Effector memory CD4-positive, alpha-beta T cell (primary cell): ENCODE measurements around the gene ARL15.
"Not testable (repeated sequence)": the region's sequence is repeated elsewhere in the genome, so short reads cannot be mapped to it uniquely, and the experiment has no call there.

Experiments used
- DNase-seq, 3 donors: peaks; one replicate each; pipeline ENCODE4 v3.0.0-alpha.2; 2020
- H3K27ac ChIP-seq: 2 replicates; pipeline ENCODE4 v1.7.0; 2013; ENCODE audit warnings: mild to moderate bottlenecking, low read length, moderate library complexity; ENCODE audit not compliant: insufficient read depth, poor library complexity, severe bottlenecking
- H3K27me3 ChIP-seq: replicated peaks from 2 replicates; pipeline ENCODE4 v1.7.0; 2013; ENCODE audit warnings: mild to moderate bottlenecking, low read length; ENCODE audit not compliant: insufficient read depth, control insufficient read depth, poor library complexity, severe bottlenecking
- H3K36me3 ChIP-seq: 2 replicates; pipeline ENCODE4 v1.7.0; 2013; ENCODE audit warnings: mild to moderate bottlenecking, low read length, moderate library complexity; ENCODE audit not compliant: control insufficient read depth, insufficient read depth
- H3K4me1 ChIP-seq: 2 replicates; pipeline ENCODE4 v1.7.0; 2013; ENCODE audit warnings: low read length, mild to moderate bottlenecking; ENCODE audit not compliant: control insufficient read depth, insufficient read depth, poor library complexity, severe bottlenecking
- H3K4me3 ChIP-seq: 2 replicates; pipeline ENCODE4 v1.7.0; 2013; ENCODE audit warnings: low read length, low read depth, mild to moderate bottlenecking; ENCODE audit not compliant: insufficient read depth, poor library complexity, severe bottlenecking
- H3K9me3 ChIP-seq: 2 replicates; pipeline ENCODE4 v1.7.0; 2013; ENCODE audit warnings: mild to moderate bottlenecking, low read length, moderate library complexity; ENCODE audit not compliant: control insufficient read depth

ARL15 gene

GRCh38 chr5:53994148-53994547 is 316.2 kb downstream of the ARL15 start:
- no peak overlapping the region for H3K27ac ChIP-seq
- no peaks in the 10 kb centered on the region for H3K36me3 ChIP-seq
- DNase-seq, result no peak
- H3K9me3 ChIP-seq, result no peaks in the 10 kb centered on the region
- H3K4me1 ChIP-seq, result no peaks in the 10 kb centered on the region
- H3K4me3 ChIP-seq, result no peak overlapping the region
- H3K27me3 ChIP-seq, result no peaks in the 10 kb centered on the region

GRCh38 chr5:53991942-53992341 is 318.4 kb downstream of the ARL15 start:
- DNase-seq, result no peak
- H3K4me3 ChIP-seq, result no peak overlapping the region
- H3K27ac ChIP-seq, result no peak overlapping the region
- H3K4me1 ChIP-seq, result no peaks in the 10 kb centered on the region
- no peaks in the 10 kb centered on the region for H3K36me3 ChIP-seq
- no peaks in the 10 kb centered on the region for H3K27me3 ChIP-seq
- H3K9me3 ChIP-seq, result no peaks in the 10 kb centered on the region

- DNase-seq, result no peak
- no peak overlapping the region for H3K4me3 ChIP-seq
Measured at GRCh38 chr5:53987101-53987500, 323.3 kb downstream of the ARL15 start.

GRCh38 chr5:53985796-53986195 is 324.6 kb downstream of the ARL15 start:
- no peak overlapping the region for H3K27ac ChIP-seq
- H3K4me1 ChIP-seq, result no peaks in the 10 kb centered on the region
- no peak for DNase-seq
- H3K36me3 ChIP-seq, result no peaks in the 10 kb centered on the region
- no peak overlapping the region for H3K4me3 ChIP-seq
- H3K9me3 ChIP-seq, result no peaks in the 10 kb centered on the region
- no peaks in the 10 kb centered on the region for H3K27me3 ChIP-seq

More at GRCh38 chr5:53987101-53987500, 323.3 kb downstream of the ARL15 start:
- Histone ChIP-seq H3K27me3 (no peaks in the 10 kb centered on the region), H3K36me3 (no peaks in the 10 kb centered on the region), H3K9me3 (no peaks in the 10 kb centered on the region), H3K27ac (no peak overlapping the region), H3K4me1 (no peaks in the 10 kb centered on the region)

GRCh38 chr5:53984971-53985370 is 325.4 kb downstream of the ARL15 start:
- no peak for DNase-seq
- H3K27ac ChIP-seq, result no peak overlapping the region
- H3K27me3 ChIP-seq, result no peaks in the 10 kb centered on the region
- no peaks in the 10 kb centered on the region for H3K36me3 ChIP-seq
- H3K4me3 ChIP-seq, result no peak overlapping the region
- H3K4me1 ChIP-seq, result no peaks in the 10 kb centered on the region
- no peaks in the 10 kb centered on the region for H3K9me3 ChIP-seq

- Histone ChIP-seq H3K4me3 (no peak overlapping the region), H3K36me3 (no peaks in the 10 kb centered on the region), H3K27ac (no peak overlapping the region), H3K4me1 (no peaks in the 10 kb centered on the region), H3K9me3 (no peaks in the 10 kb centered on the region), H3K27me3 (no peaks in the 10 kb centered on the region)
- no peak for DNase-seq
Measured at GRCh38 chr5:53983568-53984460, 326.6 kb downstream of the ARL15 start.

GRCh38 chr5:53982319-53982718 is 328.1 kb downstream of the ARL15 start:
- not testable (repeated sequence) for DNase-seq, H3K9me3 ChIP-seq, H3K36me3 ChIP-seq, H3K27ac ChIP-seq, H3K27me3 ChIP-seq, H3K4me1 ChIP-seq, H3K4me3 ChIP-seq

GRCh38 chr5:53980061-53980460 is 330.3 kb downstream of the ARL15 start:
- H3K4me3 ChIP-seq, result no peak overlapping the region
- H3K27ac ChIP-seq, result no peak overlapping the region
- no peak for DNase-seq
- no peaks in the 10 kb centered on the region for H3K27me3 ChIP-seq
- no peaks in the 10 kb centered on the region for H3K9me3 ChIP-seq
- no peaks in the 10 kb centered on the region for H3K36me3 ChIP-seq
- no peaks in the 10 kb centered on the region for H3K4me1 ChIP-seq

- Histone ChIP-seq H3K36me3 (no peaks in the 10 kb centered on the region), H3K27me3 (no peaks in the 10 kb centered on the region), H3K4me3 (no peak overlapping the region), H3K27ac (no peak overlapping the region), H3K9me3 (no peaks in the 10 kb centered on the region), H3K4me1 (no peaks in the 10 kb centered on the region)
- no peak for DNase-seq
Measured at GRCh38 chr5:53974021-53974420, 336.4 kb downstream of the ARL15 start.

GRCh38 chr5:53972314-53972713 is 338.1 kb downstream of the ARL15 start:
- Histone ChIP-seq H3K27ac (no peak overlapping the region), H3K4me1 (no peaks in the 10 kb centered on the region), H3K9me3 (no peaks in the 10 kb centered on the region), H3K4me3 (no peak overlapping the region), H3K36me3 (no peaks in the 10 kb centered on the region), H3K27me3 (no peaks in the 10 kb centered on the region)
- DNase-seq, result no peak
